HEK293 (cell line): Measurements from ENCODE around the gene GNG12.

Source experiments
- CTCF ChIA-PET: fragments of 350-600 bp; formaldehyde crosslinking; extraction: SDS; loops from one replicate; lab custom pipeline; 2021; ENCODE audit warnings: antibody characterized with exemption; lab: Yijun Ruan, JAX
- POLR2A ChIA-PET: fragments of 300-600 bp; formaldehyde crosslinking; extraction: SDS; loops from one replicate; lab custom pipeline; 2020; ENCODE audit warnings: antibody characterized with exemption, inconsistent platforms; lab: Yijun Ruan, JAX
- H3K27ac ChIP-seq: fragments of 200-500 bp; sonication (Bioruptor generic); 2 replicates; pipeline ENCODE4 v1.5.1; 2014; ENCODE audit warnings: low read depth, low read length, control low read depth, inconsistent platforms; ENCODE audit errors: extremely low read depth
- H3K36me3 ChIP-seq, 2 experiments: fragments of 200-500 bp in 1 of 2; sonication (Bioruptor generic) in 1 of 2; 1 replicate in 1 of 2; 2 replicates in 1 of 2; pipeline ENCODE4 v1.5.1; 2014 to 2017; ENCODE audit warnings: inconsistent platforms in 2 of 2, low read length in 2 of 2; ENCODE audit not compliant: control insufficient read depth in 2 of 2, insufficient read depth in 1 of 2
- H3K4me1 ChIP-seq: fragments of 200-500 bp; sonication (Bioruptor generic); 2 replicates; pipeline ENCODE4 v1.5.1; 2014; ENCODE audit warnings: mild to moderate bottlenecking, low read length, inconsistent platforms; ENCODE audit not compliant: control insufficient read depth, insufficient read depth
- H3K4me3 ChIP-seq: 2 replicates; pipeline ENCODE4 v1.5.1; 2011; ENCODE audit warnings: low read depth, mild to moderate bottlenecking, control low read depth, low read length, moderate library complexity
- H3K9me3 ChIP-seq: fragments of 200-500 bp; sonication (Bioruptor generic); 2 replicates; pipeline ENCODE4 v1.5.1; 2014; ENCODE audit warnings: low read depth, low read length, inconsistent platforms; ENCODE audit not compliant: control insufficient read depth, insufficient read depth
- ATF2 ChIP-seq: fragments of 450-650 bp; formaldehyde crosslinking; IDR thresholded peaks from 2 replicates; pipeline ENCODE4 v1.5.1; 2016; ENCODE audit warnings: missing biosample characterization, missing genetic modification characterization, low read depth
- PRDM4 ChIP-seq: fragments of 450-650 bp; formaldehyde crosslinking; IDR thresholded peaks from 2 replicates; pipeline ENCODE4 v1.5.1; 2017; ENCODE audit warnings: missing biosample characterization, missing genetic modification characterization
- RBAK ChIP-seq: fragments of 450-650 bp; formaldehyde crosslinking; IDR thresholded peaks from 2 replicates; pipeline ENCODE4 v1.5.1; 2016; ENCODE audit warnings: missing biosample characterization, missing genetic modification characterization
- TCF7L2 ChIP-seq: IDR thresholded peaks from 2 replicates; pipeline ENCODE4 v1.6.1; 2011; ENCODE audit warnings: low read depth, mild to moderate bottlenecking, inconsistent platforms, low read length, moderate library complexity, borderline replicate concordance
- ZBTB6 ChIP-seq: fragments of 450-650 bp; formaldehyde crosslinking; IDR thresholded peaks from 2 replicates; pipeline ENCODE4 v1.5.1; 2017; ENCODE audit warnings: missing biosample characterization, missing genetic modification characterization
- ZBTB7A ChIP-seq: fragments of 450-650 bp; formaldehyde crosslinking; IDR thresholded peaks from 2 replicates; pipeline ENCODE4 v1.5.1; 2016; ENCODE audit warnings: low read depth, missing biosample characterization, missing genetic modification characterization
- ZNF121 ChIP-seq: fragments of 450-650 bp; formaldehyde crosslinking; IDR thresholded peaks from 2 replicates; pipeline ENCODE4 v1.5.1; 2016; ENCODE audit warnings: missing biosample characterization, missing genetic modification characterization
- ZNF24 ChIP-seq: fragments of 450-650 bp; formaldehyde crosslinking; IDR thresholded peaks from 2 replicates; pipeline ENCODE4 v1.5.1; 2016; ENCODE audit warnings: missing biosample characterization, missing genetic modification characterization
- ZNF350 ChIP-seq: fragments of 450-650 bp; formaldehyde crosslinking; IDR thresholded peaks from 2 replicates; pipeline ENCODE4 v1.5.0; 2017; ENCODE audit warnings: missing biosample characterization, mild to moderate bottlenecking, missing genetic modification characterization
- ZNF426 ChIP-seq: fragments of 450-650 bp; formaldehyde crosslinking; IDR thresholded peaks from 2 replicates; pipeline ENCODE4 v1.5.1; 2017; ENCODE audit warnings: missing biosample characterization, missing genetic modification characterization, mild to moderate bottlenecking, inconsistent platforms, moderate library complexity
- ZNF473 ChIP-seq: fragments of 450-650 bp; formaldehyde crosslinking; IDR thresholded peaks from 2 replicates; pipeline ENCODE4 v1.5.1; 2017; ENCODE audit warnings: missing biosample characterization, missing genetic modification characterization
- ZNF514 ChIP-seq: fragments of 450-650 bp; formaldehyde crosslinking; IDR thresholded peaks from 2 replicates; pipeline ENCODE4 v1.5.1; 2016; ENCODE audit warnings: missing biosample characterization, missing genetic modification characterization
- ZNF521 ChIP-seq: fragments of 450-650 bp; formaldehyde crosslinking; IDR thresholded peaks from 2 replicates; pipeline ENCODE4 v1.5.1; 2017; ENCODE audit warnings: missing biosample characterization, mild to moderate bottlenecking, missing genetic modification characterization
- ZNF623 ChIP-seq: fragments of 450-650 bp; formaldehyde crosslinking; IDR thresholded peaks from 2 replicates; pipeline ENCODE4 v1.5.1; 2016; ENCODE audit warnings: missing biosample characterization, missing genetic modification characterization
- ZNF626 ChIP-seq: fragments of 450-650 bp; sonication (Bioruptor Pico); formaldehyde crosslinking; IDR thresholded peaks from 2 replicates; pipeline ENCODE4 v1.5.1; 2018; ENCODE audit warnings: missing biosample characterization, missing genetic modification characterization, inconsistent platforms
- ZNF629 ChIP-seq: fragments of 450-650 bp; formaldehyde crosslinking; IDR thresholded peaks from 2 replicates; pipeline ENCODE4 v1.5.1; 2017; ENCODE audit warnings: missing biosample characterization, missing genetic modification characterization
- ZNF837 ChIP-seq: fragments of 450-650 bp; formaldehyde crosslinking; IDR thresholded peaks from 2 replicates; pipeline ENCODE4 v1.5.1; 2016; ENCODE audit warnings: missing biosample characterization, missing genetic modification characterization
- ZNF843 ChIP-seq: fragments of 450-650 bp; formaldehyde crosslinking; IDR thresholded peaks from 2 replicates; pipeline ENCODE4 v1.5.1; 2016; ENCODE audit warnings: missing biosample characterization, missing genetic modification characterization
- ZSCAN5A ChIP-seq: fragments of 450-650 bp; formaldehyde crosslinking; IDR thresholded peaks from 2 replicates; pipeline ENCODE4 v1.5.1; 2016; ENCODE audit warnings: missing biosample characterization, missing genetic modification characterization

GNG12 gene

GRCh38 chr1:67690411-67690810 is 142.9 kb downstream of the GNG12 start:
- H3K36me3 ChIP-seq: peaks cover 14 to 59% of the 10 kb centered on the region in 2 experiments; a peak in 2 of 3 replicates
- CTCF ChIA-PET: interaction anchor here (0.6 to 2.8 kb wide), 3 partner anchors 10 to 154 kb away, joined by 3 to 12 read pairs (median 5); no protein-coding TSS in a partner anchor
- no peaks in the 10 kb centered on the region; the same call in 1 of the 2 replicates for H3K4me1 ChIP-seq
- POLR2A ChIA-PET: no interaction called here
- no peaks in the 10 kb centered on the region for H3K9me3 ChIP-seq
- no peak overlapping the region for H3K27ac ChIP-seq
- TF ChIP-seq ZNF521 (no peak), ZNF514 (tag by site-specific recombination) (no peak), PRDM4 (tag by site-specific recombination) (no peak), ZNF626 (tag by site-specific recombination) (no peak), RBAK (tag by site-specific recombination) (no peak), ZNF473 (tag by site-specific recombination) (no peak), ATF2 (tag by site-specific recombination) (no peak), ZNF24 (no peak), ZNF843 (tag by site-specific recombination) (no peak), ZBTB7A (tag by site-specific recombination) (no peak), ZNF121 (tag by site-specific recombination) (no peak), ZNF426 (tag by site-specific recombination) (no peak), ZNF629 (no peak), ZNF837 (no peak), TCF7L2 (no peak), ZNF623 (tag by site-specific recombination) (no peak)
- no peak overlapping the region for H3K4me3 ChIP-seq

- Histone ChIP-seq H3K9me3 (no peaks in the 10 kb centered on the region), H3K36me3 (peaks cover 14 to 59% of the 10 kb centered on the region in 2 experiments; a peak in 2 of 3 replicates), H3K4me1 (no peaks in the 10 kb centered on the region; the same call in 1 of the 2 replicates), H3K27ac (no peak overlapping the region), H3K4me3 (no peak overlapping the region)
- TF ChIP-seq ZSCAN5A (tag by site-specific recombination) (no peak), PRDM4 (tag by site-specific recombination) (0 out of 2 replicates have a peak, but pooled peaks have one; percentile 52), ZBTB6 (tag by site-specific recombination) (no peak), ZNF350 (no peak)
- POLR2A ChIA-PET: no interaction called here
- CTCF ChIA-PET: interaction anchor here (1.5 to 2.8 kb wide), 2 partner anchors 11 to 119 kb away, joined by 3 to 12 read pairs; no protein-coding TSS in a partner anchor
Observed at GRCh38 chr1:67690018-67690363, 143.3 kb downstream of the GNG12 start.
